HUDEP-2 (cell line): ENCODE measurements around the gene MAPK1.
"Not testable (repeated sequence)": the region's sequence is repeated elsewhere in the genome, so short reads cannot be mapped to it uniquely, and the experiment has no call there.

Experiments used
- DNase-seq, 76 experiments: peaks; one replicate each; lab custom pipeline; 2025; ENCODE audit not compliant: unreplicated experiment in 76 of 76; lab: John Stamatoyannopoulos, UW

Gene MAPK1

DNA sequence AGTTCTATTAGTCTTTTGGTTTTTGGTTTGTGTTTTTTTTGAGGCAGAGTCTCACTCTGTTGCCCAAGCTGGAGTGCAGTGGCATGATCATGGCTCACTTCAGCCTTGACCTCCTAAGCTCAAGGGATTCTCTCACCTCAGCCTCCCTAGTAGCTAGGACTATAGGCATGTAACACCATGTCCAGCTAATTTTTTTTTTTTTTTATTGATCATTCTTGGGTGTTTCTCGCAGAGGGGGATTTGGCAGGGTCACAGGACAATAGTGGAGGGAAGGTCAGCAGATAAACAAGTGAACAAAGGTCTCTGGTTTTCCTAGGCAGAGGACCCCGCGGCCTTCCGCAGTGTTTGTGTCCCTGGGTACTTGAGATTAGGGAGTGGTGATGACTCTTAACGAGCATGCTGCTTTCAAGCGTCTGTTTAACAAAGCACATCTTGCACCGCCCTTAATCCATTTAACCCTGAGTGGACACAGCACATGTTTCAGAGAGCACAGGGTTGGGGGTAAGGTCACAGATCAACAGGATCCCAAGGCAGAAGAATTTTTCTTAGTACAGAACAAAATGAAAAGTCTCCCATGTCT, 15.4 kb upstream of the MAPK1 start:
- DNase-seq = not testable (repeated sequence)

DNA sequence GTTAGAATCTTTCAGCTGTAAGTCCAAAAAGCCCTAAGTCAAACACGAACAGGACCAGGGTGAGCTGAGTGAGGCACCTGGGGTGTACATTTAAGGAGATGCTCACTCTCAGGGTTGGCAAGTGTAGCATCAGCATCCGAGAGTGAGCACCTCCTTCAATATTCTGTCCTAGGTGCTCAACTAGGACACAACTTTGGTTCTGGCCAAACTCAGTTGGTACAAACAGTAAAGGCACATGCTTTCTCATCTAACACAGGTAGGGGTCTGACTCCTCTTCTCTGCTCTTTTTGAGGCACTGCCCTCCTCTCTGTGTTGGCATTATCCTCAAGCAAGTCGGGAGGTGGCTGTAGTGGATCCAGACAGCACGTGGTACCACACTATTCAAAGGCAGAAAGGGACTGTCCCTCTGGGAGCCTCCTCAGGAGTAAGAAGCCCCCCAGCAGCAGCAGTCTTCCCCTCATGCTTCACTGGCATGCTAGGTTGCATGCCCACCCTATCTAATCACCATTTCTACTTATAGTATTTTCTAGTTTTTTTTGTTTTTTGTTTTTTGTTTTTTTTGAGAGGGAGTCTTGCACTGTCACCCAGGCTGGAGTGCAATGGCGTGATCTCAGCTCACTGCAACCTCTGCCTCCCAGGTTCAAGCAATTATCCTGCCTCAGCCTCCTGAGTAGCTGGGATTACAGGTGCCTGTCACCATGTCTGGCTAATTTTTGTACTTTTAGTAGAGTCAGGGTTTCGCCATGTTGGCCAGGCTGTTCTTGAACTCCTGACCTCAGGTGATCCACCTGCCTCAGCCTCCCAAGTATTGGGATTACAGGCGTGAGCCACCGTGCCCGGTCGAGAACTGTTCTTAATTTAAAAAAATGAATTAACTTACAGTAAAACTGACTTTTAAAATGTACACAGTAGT, 14.7 kb upstream of the MAPK1 start:
- DNase-seq = no peak

DNA sequence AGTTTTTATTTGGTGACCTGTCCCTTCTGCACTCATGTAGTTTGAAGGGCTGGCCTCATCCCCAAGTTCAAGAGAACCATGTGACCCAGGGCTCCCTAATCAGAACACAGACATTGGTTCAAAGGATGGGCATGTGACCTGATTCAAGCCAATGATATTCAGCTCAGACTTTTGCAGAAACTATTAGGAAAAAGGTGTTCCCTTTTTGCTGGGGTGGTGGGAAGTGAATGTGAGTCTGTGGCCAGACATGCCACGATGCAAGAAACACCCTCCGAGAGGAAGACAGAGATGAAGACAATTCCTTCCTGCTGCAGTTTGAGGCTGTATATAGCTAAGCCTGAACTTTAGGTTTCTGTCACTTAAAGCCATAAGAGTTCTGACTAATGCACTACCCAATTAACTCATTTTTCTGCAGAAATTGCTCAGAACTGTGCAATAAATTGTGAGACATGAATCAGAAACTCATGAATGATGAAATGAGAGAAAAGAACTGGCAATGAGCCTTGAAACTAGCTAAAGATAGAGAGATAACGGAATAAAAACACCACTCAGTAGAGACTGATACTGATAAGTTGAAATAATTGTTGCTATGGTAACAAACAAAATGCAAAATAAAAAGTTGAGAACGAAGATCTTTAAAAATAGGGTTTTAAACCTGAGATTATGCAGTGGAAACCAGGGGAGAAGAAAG, 9.2 kb upstream of the MAPK1 start:
- DNase-seq = peak in 2 of 76 experiments; percentile 9 to 10

DNA sequence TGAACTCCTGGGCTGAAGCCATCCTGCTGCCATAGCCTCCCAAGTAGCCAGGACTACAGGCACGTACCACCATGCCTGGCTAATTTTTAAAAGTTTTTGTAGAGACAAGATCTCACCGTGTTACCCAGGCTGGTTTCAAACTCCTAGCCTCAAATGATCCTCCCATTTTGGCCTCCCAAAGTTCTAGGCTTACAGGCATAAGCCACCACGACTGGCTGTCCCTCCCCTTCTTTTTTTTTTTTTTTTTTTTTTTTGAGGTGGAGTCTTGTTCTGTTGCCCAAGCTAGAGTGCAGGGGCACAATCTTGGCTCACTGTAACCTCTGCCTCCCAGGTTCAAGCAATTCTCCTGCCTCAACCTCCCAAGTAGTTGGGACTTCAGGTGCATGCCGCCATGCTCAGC, 7.5 kb upstream of the MAPK1 start:
- DNase-seq = not testable (repeated sequence)

DNA sequence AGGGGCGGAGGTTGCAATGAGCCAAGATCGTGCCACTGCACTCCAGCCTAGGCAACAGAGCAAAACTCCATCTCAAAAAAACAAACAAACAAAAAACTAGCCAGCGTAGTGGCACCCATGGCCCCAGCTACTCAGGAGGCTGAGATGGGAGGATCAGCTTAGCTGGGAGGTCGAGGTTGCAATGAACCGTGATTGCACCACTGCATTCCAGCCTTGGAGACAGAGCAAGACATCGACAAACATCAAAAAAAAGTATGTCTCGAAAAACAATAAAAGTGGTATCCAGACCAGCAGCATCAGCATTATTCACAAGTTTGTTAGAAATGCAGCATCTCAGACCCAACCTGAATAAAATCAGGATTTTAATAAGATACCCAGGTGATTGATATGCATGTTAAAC, 6.2 kb upstream of the MAPK1 start:
- no peak for DNase-seq

DNA sequence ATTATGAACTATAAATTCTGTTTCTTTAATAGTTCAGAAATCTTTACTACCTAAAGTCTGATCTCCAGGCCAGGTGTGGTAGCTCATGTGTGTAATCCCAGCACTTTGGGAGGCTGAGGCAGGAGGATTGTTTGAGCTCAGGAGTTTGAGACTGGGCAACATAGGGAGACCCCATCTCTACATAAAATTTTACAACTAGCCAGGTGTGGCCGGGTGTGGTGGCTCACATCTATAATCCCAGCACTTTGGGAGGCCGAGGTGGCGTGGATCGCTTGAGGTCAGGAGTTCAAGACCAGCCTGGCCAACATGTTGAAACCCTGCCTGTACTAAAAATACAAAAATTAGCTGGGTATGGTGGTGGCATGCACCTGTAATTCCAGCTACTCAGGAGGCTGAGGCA, 5.3 kb upstream of the MAPK1 start:
- not testable (repeated sequence) for DNase-seq

DNA sequence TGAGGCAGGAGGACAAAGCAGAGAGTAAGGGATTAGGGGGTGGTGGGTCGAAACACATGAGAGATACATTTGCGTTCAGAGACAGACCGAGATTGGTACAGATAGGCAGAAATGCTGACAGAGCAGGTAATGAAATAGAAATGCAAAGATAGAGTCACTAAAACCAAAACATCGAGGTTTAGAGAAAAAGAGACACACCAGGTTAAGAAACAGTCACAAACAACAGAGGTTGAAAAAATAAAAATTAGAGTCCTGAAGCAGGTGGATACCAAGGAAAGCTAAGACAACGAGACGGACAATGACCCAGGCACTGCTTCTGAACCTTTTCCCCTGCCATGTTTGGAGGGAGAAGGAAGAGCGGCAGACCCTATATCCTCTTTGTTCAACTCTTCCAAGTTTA, 1.2 kb upstream of the MAPK1 start:
- no peak for DNase-seq

DNA sequence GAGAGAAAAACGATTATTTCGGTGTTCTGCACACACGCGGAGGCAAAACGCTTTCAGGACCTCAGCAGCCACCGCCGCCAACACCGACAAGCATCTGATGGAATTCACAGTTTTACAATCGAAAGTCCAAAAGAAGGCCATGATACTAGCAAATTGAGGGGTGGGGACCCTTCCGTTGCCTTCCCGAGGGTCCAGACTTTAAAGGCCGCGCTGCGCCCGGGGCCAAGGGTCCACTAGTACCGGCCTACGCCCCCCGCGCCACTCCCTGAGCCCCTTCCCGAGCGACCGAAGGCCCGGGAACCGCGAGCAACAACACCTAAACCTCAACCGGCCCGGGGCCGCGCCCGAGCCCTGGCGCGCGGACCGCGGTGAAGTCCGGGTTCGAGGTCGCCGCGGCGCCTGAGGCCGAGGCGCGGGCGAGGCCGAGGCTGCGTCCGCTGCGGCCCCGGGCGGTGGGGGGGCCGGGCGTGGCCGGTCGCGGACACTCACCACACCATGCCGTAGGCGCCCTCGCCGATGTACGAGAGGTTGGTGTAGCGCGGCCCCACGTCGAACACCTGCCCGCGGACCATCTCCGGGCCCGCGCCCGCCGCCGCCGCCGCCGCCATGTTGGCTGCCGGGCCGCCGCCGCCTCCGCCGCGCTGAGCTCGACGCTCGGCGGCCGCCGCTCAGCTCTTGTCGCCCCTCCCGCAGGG, 465 bp downstream of the MAPK1 start:
- DNase-seq = peak in 5 of 76 experiments; percentile 13 to 36 (median 16)

DNA sequence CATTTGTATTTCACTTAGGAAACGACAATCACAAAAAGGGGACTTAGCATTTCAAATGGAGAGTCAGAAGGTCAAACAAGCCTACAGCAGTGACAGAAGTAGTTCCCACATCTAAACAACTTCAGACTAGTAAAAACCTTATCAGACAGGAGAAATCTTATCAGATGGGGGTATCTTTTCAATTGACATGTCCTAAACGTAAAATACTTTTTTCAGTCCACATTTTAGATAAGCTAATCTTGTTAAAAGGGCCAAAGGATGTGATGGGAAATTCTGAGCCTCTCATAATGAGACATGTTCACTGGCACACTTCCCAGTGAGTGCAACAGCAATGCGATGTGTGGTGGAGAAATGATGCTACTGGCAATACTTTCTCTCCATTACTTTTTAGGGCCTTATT, 2.4 kb downstream of the MAPK1 start:
- DNase-seq = peak in 24 of 76 experiments; percentile 2 to 48 (median 24)

DNA sequence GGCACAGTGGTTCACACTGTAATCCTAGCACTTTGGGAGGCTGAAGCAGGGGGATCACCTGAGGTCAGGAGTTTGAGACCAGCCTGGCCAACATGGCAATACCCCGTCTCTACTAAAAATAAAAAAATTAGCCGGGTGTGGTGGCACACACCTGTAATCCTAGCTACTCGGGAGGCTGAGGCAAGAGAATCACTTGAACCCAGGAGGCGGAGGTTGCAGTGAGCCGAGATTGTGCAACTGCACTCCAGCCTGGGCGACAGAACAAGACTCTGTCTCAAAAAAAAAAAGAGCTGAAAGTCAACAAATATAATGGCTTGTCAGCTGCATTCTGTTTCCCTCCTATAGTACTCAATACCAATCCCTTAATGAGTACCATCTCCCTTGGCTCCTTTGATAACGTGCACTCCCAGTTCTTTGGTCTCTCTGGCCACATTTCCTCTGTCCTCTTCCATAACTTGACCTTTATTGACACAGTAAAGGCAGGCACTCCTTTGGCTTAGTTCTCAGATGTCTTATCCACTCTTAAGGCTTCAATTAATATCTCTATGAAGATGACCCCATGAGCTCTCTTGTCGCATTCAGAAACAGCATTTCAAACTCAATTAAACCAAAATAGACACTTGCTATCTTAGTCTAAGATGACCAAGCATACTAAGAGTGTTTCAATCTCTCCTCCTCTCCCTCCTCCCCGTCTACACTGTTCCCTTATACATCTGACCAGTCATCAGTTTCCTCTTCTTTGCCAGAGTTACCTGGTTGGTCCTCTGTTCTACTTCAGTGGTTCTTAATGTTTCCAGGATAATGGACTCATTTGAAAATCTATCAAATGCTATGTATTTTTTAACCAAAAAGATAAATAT, 4.8 kb downstream of the MAPK1 start:
- DNase-seq = no peak

DNA sequence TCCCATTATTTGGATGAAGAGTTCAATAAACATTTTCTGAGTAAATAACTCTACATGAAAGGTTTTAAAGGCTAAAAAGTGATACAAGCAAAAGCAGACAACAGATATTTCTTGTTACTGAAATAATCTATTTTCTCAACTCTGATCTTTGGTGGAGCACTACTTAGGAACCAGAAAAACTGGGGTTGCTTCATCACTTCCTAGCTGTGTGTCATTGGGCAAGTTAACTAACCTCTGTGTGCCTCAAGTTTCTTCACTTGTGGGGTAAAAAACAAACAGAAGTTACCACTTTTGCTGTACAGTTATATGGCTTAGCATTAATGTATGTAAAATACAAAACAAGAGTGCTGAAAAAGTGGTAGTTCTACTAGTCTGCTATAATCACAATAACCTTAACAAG, 5.6 kb downstream of the MAPK1 start:
- no peak for DNase-seq

DNA sequence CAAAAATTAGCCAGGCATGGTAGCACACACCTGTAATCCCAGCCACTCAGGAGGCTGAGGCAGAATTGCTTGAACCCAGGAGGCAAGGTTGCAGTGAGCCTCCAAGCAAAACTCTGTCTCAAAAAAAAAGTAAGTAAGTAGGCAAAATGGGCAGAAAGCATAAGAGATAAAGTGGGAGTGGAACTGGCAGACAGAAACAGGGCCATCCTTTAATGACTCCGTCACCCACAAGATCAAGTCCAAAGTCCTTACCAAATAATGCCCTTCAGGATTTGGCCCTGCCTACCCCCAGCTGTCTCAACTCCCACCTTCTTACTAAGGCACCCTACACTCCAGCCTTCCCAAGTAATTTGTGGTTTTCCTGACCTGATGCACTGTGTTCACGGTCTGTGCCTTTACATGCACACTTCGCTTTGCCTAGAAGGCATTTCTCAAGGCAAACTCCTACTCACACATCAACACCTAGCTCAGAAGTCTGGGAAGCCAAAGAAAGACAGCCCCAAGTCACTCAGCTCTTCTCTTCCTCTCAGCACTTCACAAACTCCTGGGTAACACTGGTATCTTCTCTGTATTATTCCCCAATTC, 6.1 kb downstream of the MAPK1 start:
- no peak for DNase-seq

DNA sequence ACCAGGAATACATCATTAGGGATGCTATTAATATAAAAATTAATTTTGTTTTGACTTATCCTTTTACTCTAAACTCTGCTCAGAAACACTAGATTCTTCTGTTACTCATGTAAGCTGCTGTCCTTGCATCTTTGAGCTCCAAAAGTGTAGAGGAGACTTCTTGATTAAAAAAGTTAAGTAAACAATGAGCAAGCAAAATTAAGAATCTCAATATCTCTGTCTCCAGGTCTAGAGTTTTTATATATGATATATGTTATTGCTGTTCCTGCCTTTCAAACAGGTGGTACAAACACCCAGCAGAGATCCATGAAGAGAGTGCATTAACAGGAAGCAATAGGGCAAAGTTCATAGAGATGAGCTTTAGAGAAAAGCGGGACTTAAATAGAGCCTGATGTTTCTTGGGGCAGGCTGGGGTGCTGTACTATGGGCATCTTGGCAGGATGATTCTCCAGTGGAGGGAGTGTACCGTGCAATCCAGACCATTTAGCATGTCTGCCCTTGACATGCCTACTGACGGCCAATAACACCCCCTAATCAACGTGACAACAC, 6.9 kb downstream of the MAPK1 start:
- DNase-seq = no peak

DNA sequence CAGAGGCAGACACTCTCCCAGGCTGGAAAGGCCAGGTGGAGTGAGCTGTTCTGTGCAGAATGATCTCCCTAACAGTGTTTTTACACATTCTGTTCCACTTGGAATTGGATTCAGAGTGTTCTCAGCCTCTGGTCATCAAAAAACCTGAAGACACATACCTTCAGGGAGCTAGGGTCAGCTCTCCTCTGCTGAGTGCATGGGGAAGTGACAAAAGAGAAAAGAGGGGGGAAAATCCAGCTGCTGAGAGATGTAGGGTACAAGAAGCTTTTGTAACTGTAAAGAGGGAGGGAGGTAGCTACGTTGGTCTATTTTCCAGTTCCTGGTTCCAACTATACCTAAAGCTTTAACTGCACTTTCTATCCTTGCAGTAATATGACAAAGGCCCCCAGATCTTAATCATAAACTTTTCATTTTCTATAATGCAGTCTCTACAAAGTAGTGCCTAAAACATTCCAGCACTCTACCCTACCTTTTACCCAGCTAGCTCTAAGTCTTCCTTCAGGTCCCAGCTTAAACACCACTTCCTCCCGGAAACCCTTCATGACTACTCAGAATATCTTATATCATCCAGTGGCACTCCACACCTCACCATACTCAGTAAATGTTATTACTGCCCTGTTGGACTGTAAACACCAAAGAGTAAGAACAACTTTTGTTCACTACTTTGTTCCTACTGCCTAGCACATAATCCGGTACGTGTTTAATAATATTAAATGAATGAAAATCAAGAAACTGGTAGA, 9.2 kb downstream of the MAPK1 start:
- no peak for DNase-seq

DNA sequence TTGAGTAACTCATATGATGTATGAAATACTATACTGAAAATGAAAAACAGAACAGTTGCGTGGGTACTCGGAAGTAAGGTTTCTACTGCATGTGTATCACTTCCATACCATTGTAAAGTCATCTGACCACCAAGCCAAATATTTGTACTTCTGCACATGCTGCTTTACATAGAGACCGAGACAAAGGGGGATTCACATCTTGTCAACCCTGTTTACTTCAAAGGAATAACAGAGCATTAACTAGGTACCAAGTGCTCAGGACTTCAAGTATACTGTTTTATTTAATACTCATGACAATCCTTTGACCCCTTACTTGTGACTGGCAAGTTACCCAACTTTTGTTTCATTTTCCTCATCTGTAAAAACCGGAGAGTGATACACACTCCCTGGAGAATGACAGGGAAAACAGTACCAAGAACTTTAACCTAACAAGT, 9.9 kb downstream of the MAPK1 start:
- DNase-seq = no peak

DNA sequence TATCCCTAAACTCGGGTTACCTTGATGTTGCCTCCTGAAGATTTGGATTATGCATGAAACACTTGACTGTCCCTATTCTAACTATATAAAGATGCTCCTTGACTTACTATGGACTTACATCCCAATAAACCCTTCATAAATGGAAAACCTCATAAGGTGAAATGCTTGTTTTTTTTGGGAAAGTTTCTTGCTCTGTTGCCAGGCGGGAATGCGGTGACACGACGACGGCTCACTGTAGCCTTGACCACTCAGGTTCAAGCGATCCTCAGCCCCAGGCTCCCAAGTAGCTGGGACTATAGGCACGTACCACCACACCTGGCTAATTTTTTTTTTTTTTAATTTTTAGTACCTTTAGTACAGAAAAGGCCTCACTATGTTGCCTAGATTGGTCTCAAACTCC, 10.6 kb downstream of the MAPK1 start:
- DNase-seq = no peak

DNA sequence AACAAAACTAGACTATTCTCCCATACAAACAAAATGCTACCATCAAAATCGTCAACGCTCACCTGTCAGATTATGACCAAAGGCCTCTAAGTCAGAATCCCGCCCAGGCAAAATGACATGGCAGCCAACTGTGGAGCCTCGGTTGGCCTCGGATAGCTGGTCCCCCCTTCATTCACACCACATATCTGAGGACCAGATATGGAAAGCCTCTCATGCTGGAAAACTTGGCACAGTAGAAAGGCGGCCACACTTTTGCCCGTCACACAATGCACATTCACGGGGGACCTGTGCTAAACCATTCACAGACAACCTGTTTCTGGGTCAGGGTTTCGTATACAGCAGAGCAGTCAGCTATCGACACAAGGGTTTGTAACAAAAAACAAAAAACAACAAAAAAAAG, 11.2 kb downstream of the MAPK1 start:
- DNase-seq = no peak

DNA sequence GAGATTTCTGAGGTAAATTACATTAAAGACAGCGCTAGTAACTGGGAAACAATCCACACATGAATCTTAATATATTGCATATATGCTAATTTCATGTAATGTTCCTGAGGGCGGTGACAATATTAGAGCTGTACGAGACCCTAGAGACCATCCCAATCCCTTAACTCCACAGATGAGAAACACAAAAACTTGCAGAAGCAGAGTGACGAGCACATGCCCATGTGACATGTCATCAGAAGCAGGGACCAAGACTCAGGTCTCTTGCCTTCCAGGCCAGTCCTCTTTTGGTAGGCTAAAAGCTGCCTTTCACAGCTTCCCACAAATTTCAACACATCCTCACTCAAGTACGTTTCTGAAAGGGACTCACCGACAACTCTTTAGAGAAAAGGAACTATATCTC, 11.8 kb downstream of the MAPK1 start:
- DNase-seq = no peak

DNA sequence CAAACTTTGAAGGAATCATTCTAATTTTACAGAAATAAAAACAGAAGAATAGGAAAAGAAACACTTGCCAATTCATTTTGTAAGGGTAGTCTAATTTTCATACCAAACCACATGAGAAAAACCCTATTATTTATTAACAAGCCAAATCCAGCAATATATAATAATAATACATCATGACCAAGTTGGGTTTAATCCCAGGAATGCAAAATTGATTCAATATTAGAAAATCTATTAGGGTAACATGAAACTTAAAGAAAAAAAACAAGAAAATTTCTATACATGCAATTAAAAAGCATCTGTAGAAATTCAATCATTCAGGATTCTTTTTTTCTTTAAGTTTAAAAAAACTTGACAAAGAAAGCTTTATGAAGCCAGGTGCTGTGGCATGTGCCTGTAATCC, 16.8 kb downstream of the MAPK1 start:
- DNase-seq = no peak
